Measurements from ENCODE around the gene TOMM70.
"Not testable (repeated sequence)": the region's sequence is repeated elsewhere in the genome, so short reads cannot be mapped to it uniquely, and the experiment has no call there.

TOMM70 gene

GRCh38 chr3:100361897-100362296 lies 39.0 kb downstream of the TOMM70 start:
- no peak for DNase-seq

- DNase-seq, result no peak
These were observed 40.0 kb downstream of the TOMM70 start for GRCh38 chr3:100360757-100361496.

- no peak for DNase-seq
These were observed 41.9 kb downstream of the TOMM70 start for GRCh38 chr3:100359035-100359434.

GRCh38 chr3:100358413-100358812 lies 42.5 kb downstream of the TOMM70 start:
- DNase-seq, result no peak

- no peak for DNase-seq
These were observed 46.0 kb downstream of the TOMM70 start for GRCh38 chr3:100354850-100355249.

GRCh38 chr3:100352296-100353231 lies 48.3 kb downstream of the TOMM70 start:
- no peak for DNase-seq

GRCh38 chr3:100351770-100352169 lies 49.1 kb downstream of the TOMM70 start:
- DNase-seq, result not testable (repeated sequence)

GRCh38 chr3:100348727-100349126 lies 52.2 kb downstream of the TOMM70 start:
- DNase-seq, result no peak

- DNase-seq, result no peak
These were observed 60.4 kb downstream of the TOMM70 start for GRCh38 chr3:100340527-100340926.

GRCh38 chr3:100339786-100340185 lies 61.1 kb downstream of the TOMM70 start:
- DNase-seq, result no peak

GRCh38 chr3:100338911-100339310 lies 62.0 kb downstream of the TOMM70 start:
- no peak for DNase-seq

GRCh38 chr3:100336229-100336628 lies 64.7 kb downstream of the TOMM70 start:
- not testable (repeated sequence) for DNase-seq

GRCh38 chr3:100335434-100335833 lies 65.5 kb downstream of the TOMM70 start:
- peak; percentile 19 for DNase-seq

- DNase-seq, result peak; percentile 80
These were observed 66.2 kb downstream of the TOMM70 start, which contains the start of gene NIT2 for GRCh38 chr3:100334488-100335351. TSS of gene NIT2 (plus strand) at chr3:100334757. CDS start at chr3:100334792, 35 bp downstream.

- no peak for DNase-seq
These were observed 66.9 kb downstream of the TOMM70 start for GRCh38 chr3:100333970-100334487.

- DNase-seq, result no peak
These were observed 67.8 kb downstream of the TOMM70 start for GRCh38 chr3:100333051-100333450.

GRCh38 chr3:100331660-100332059 lies 69.2 kb downstream of the TOMM70 start:
- no peak for DNase-seq

- no peak for DNase-seq
These were observed 70.2 kb downstream of the TOMM70 start for GRCh38 chr3:100330651-100331050.

GRCh38 chr3:100329800-100330489 lies 70.9 kb downstream of the TOMM70 start:
- no peak for DNase-seq

GRCh38 chr3:100327377-100327776 lies 73.5 kb downstream of the TOMM70 start:
- not testable (repeated sequence) for DNase-seq

- DNase-seq, result no peak
These were observed 75.1 kb downstream of the TOMM70 start for GRCh38 chr3:100325827-100326226.

- no peak for DNase-seq
These were observed 76.8 kb downstream of the TOMM70 start for GRCh38 chr3:100324044-100324443.

Data from CD4-positive, alpha-beta T cell treated with Interleukin-12 subunit alpha and Interleukin-12 subunit beta, for 1 hour (primary cell).